RCC 7860 (cell line): Measurements from ENCODE around the gene FBXO24.

Experiments used
- DNase-seq: peaks from one replicate; pipeline ENCODE4 v3.0.0-alpha.2; 2015; ENCODE audit warnings: low spot score
- FAIRE-seq: peaks from 2 replicates; lab custom pipeline; 2012; peaks lifted over from hg19 to GRCh38; lab: Jason Lieb, UNC

Gene FBXO24

DNA sequence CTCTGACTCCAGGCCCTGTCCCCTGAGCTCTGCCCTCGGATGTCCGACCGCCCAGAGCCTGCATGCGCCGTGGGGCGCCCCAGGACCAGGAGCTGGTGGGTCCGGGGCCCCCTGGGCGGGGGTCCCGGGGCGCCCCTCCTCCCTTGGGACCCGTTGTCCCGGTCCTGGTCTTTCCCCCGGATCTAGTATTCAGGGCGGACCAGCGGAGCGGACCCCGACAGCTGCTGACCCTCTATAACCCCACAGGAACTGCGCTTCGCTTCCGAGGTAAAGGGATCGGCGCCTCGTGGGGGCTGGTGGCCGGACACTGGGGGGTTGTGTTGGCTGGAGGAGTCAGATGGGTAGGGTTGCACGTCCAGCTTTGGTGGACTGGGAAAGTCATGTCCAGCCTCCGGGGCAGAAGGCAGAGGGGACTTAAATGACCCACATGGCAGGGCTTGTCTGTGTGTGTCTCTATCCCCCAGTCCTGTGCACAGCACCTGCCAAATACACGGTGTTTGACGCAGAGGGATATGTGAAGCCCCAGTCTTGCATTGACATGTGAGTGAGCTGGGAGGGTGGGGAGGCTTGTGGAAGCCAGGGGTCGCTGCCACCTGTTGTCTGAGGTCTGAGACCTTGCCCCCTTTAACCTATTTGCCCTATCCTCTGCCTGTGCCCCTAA is 26.7 kb downstream of the FBXO24 start:
- FAIRE-seq = no peak

DNA sequence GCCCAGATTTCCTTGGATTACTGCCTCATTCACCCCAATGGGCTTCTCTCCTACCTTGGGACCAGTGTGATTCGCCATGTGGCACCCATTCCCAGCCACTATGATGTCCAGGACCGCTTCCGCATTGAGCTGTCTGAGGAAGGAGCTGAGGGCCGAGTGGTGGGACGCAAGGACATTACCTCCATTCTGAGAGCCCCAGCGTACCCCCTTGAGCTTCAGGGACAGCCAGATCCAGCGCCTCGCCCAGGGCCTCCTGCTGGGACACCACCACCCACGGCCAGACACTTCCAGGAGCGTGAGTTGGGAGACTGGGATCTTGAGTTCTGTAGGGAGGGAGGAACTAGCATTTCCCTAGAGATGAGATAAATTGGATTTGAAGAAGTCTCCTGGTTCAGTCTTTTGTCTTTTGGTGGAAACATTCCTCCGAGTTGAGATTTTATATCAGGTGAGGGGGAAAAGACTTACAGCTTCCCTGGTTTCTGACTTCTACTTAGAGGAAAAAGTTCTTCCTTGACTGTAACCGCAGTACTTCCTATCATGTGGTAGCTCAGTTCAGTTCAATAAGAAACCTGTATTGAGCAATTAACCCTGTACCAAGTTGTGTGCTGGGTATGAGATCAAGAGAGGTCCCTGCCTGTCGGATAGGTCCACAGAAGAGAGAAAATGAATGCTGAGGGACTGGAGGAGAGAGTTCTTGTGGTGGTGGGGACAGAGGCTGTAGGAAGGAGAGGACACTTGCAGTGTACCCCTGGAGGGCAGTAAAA is 27.5 kb downstream of the FBXO24 start:
- DNase-seq (no peak), FAIRE-seq (no peak)

More for the DNA sequence above, 26.7 kb downstream of the FBXO24 start:
- no peak for DNase-seq

DNA sequence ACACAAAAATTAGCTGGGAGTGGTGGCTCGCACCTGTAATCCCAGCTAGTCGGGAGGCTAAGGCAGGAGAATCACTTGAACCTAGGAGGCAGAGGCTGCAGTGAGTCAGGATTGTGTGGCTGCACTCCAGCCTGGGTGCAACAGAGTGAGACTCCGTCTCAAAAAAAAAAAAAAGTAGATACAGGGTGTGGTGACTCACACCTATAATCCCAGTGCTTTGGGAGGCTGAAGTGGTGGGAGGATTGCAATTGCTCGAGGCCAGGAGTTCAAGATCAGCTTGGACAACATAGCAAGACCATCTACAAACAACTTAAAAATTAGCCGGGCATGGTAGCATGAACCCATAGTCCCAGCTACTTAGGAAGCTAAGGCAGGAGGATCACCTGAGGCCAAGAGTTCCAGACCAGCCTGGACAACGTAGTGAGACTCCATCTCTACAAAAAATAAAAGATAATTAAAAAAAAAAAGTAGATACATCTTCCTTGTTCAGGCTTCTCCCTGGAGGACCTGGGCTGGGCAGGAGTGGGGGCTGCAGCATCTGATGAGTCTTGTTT is 28.3 kb downstream of the FBXO24 start:
- no peak for FAIRE-seq

DNA sequence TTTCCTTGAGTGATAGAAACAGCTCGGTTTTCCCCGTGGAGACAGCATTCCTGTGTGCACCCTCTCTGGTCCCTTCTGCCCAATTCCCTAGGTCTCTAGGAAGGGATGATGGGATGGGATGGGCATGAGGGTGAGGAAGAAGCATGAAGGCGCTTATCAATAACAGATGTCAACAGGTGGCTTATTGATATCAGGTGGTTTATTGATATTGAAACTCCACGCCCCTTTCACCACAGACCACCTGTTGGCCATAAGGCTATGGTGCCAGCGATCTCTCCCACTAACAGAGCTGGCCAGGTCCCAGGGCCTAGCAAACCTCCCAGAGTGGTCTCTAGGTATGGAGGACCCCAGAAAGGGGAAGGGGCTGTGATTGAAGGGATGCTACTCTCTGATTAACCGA is 34.1 kb downstream of the FBXO24 start:
- no peak for FAIRE-seq

More for the DNA sequence above, 28.3 kb downstream of the FBXO24 start:
- DNase-seq = peak; percentile 10

GRCh38 chr7:100620804-100621203 is 34.7 kb downstream of the FBXO24 start:
- FAIRE-seq (no peak), DNase-seq (no peak)

More for the DNA sequence above, 34.1 kb downstream of the FBXO24 start:
- no peak for DNase-seq

DNA sequence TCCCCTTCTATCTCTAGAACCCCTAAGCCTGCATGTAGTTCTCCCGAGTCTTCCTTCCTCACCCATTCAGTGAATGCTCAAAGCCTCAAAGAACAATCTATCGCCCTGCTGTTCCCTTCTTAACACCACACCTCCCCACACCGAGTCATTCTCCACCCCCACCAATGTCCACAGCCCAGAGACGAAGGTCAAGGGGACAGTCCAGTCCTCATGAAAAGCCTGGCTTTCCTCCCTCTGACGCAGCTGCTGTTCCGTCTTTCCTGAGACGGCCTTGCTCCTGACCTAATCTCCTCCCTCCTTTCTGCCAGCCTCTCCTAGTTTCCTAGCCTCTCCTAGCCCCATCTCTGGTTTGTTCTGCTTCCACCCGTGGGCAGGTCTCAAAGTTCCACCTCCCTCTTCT is 35.4 kb downstream of the FBXO24 start:
- DNase-seq (no peak), FAIRE-seq (no peak)

GRCh38 chr7:100623951-100624824 is 38.1 kb downstream of the FBXO24 start:
- DNase-seq (no peak), FAIRE-seq (no peak)

GRCh38 chr7:100626055-100626454 is 39.9 kb downstream of the FBXO24 start:
- no peak for FAIRE-seq
- DNase-seq = no peak

DNA sequence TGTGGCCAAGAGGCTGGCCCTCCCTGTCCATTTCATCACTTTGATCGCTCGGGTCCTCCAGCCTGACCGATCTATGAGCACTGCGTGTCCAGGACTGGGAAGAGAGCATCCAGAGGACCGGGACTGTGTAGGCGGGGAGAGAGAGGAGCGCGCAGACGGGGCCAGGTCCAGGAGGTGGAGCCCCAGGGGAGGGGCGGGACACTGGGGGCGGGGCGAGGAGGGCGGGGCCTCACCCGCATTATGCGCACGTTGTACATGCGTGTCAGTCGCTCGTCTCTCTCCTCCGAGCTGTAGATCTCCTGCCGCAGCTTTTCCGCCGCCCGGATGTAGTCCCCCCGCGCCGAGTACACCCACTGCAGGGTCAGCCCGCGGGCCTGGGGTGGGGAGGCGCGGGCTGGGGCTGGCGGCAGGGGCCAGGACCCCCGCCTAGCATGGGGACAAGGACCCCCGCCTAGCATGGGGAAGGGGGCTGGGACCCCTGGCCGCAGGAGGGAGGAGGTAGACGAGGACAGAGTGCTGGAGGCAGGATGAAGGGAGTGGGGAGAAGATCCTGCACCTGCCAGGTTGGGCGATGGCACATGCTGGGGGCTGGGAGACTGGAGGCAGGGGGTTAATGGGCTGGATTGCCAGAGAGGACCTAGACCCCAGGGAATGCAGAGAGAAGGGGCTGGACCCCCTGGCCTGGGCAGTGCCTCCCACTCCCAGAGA is 40.6 kb downstream of the FBXO24 start:
- DNase-seq (peak; percentile 25), FAIRE-seq (no peak)

- FAIRE-seq (no peak), DNase-seq (no peak)
Measured at GRCh38 chr7:100627238-100627549, 41.1 kb downstream of the FBXO24 start.

GRCh38 chr7:100629117-100629716 is 43.1 kb downstream of the FBXO24 start:
- DNase-seq (no peak), FAIRE-seq (no peak)

- FAIRE-seq (no peak), DNase-seq (no peak)
Measured at GRCh38 chr7:100630066-100630465, 43.9 kb downstream of the FBXO24 start.

DNA sequence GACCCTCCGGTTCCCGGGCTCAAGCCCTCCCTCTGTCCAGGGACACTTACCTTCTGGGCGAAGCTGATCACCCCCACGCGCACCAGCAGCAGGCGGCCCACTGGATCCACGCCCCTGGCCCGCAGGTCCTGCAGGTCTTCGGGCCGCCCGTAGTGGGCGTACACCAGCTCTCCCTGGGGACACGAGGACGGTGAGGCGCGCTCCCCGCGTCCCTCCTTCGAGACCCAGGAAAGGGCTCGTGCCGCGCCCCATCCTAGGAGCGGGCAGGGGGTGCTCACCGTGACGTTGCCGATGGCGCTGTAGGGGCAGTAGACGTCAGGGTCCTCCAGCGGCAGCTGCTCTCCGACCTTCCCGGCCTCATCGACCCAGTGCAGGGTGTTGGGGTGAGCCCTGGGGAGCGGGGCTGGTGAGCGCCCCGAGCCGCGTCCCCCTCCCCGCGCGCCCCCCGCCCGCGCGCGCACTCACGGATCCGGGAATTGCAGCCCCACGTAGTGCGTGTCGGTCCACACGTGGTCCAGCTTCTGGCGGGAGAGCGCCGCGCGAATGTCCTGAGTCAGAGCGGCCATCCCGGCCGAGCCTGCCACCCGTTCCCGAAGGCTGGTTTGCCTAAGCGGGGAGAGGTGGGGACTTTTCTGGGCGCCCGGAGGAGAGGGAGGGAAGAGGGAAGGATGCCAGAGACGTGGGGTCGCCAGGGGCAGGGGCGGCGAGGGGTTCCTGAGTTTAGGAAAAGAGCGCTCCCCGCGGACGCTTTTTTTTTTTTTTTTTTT is 47.0 kb downstream of the FBXO24 start:
- FAIRE-seq = no peak

DNA sequence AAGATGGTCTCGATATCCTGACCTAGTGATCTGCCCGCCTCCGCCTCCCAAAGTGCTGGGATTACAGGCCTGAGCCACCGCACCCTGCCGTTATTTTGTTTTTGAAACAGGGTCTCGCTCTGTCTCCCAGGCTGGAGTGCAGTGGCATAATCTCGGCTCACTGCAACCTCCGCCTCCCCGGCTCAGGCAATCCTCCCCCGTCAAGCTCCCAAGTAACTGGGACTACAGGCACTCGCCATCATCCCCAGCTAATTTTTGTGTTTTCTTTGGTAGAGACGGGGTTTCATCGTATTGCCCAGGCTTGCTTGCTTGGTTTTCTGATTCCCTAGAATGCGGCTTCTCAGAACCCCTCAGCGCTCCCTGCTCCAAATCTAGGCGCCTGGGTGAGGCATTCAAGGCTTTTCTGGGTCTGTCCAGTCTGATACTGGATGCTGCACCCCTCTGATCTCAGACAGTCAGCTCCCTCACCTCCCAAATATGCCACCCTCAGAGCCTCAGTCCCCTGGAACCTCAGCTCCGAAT is 53.9 kb downstream of the FBXO24 start:
- DNase-seq (no peak), FAIRE-seq (no peak)

More for the DNA sequence above, 47.0 kb downstream of the FBXO24 start:
- DNase-seq = no peak

DNA sequence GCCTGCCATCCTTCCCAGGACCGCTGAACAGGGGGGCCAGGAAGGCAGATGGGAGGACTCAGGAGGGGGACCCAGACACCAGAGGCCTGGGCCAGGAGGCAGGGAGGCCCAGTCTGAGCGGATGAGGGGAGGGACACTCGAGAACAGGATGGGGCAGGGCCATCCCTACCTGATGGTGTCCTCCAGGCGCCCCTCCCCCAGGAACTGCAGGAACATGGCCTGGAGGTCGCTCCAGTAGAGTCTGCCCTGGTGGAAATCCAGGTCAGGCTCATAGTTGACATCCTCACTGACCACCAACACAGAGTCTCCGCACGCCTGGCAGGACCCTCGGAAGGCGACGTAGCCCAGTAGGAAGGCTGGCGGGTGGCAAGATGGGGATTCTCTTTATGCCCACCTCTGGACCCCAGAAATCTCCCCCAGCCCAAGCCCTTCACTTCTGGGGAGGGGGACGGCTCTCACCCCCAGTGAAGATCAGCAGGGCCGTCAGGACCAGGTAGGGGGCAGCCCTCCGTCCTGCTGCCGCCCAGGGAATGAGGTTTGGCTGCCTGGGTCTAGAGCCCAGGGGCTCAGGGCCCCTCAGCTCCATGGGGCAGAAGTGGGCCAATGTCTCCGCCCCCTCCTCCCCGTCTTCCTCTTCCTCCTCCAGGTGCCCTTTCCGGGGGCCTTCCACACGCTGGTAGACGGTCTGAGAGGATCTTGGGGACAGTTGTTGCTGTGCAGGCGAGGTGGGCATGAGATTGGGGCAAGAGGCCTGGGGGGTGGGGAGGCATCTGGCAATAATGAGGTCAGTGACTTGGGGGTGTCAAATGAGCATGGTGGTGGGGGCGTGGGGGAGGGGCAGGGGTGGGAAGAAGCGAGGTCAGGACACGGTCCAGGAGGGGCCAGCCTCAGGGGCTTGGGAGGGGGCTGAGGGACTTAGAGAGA is 54.7 kb downstream of the FBXO24 start:
- no peak for FAIRE-seq
- DNase-seq = no peak

GRCh38 chr7:100641463-100641859 is 55.3 kb downstream of the FBXO24 start, which contains the start of gene TFR2:
Gene TFR2 (minus strand): TSS chr7:100641552. CDS start chr7:100641509, 43 bp downstream.
- FAIRE-seq = no peak
- DNase-seq = no peak

DNA sequence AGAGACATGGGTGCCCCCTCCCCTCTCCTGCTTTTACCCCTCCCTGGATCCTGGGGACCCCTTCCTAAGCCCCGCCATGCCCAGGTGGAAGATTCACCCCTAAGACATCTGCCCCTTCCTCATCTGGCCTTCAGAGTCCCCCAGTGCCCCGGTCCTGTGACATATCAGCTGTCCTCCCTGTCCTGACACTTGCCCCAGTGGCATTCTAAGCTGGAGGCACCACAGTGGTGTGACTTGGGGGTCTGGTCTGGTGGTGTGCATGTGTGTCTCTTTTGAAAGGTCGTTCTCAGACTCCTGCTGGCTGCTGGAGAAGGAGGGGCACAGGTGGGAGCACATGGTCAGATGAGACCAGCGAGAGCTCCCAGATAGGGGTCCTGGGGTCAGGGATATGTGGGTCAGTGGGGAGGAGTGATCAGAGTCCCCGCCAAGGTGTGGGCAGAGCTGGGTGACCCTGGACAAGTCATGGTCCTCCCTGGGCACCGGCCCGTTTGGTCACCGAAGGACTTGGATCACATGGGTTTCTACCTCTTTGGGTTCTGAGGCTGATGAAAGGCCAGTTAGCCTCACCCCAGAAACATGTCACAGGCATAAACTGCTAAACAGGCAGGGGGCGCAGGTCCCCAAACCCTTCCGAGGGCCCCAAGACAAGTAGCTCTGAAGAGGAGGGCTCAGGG is 55.9 kb downstream of the FBXO24 start:
- no peak for FAIRE-seq
- DNase-seq = no peak

DNA sequence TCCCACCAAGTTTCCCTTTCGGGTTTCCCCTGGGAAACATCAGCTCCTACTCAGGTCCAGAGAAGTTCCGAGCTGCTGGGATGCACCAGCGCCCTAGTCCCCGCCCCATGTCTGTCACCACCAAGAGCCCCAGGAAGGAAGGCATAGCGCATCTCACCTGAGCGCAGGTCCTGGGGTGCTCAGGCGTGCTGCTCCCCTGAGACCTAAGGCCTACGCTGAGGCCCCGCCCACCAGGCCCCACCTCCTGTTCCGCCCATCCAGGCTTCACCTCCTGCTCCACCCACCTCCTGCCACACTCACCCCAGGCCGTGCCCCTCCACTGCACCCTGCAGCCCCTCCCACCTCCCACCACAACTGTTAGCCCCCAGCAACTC is 56.4 kb downstream of the FBXO24 start:
- FAIRE-seq (no peak), DNase-seq (no peak)
